Iris pigment epithelial cell (primary cell): ENCODE results near the gene SLC15A5.

Source experiments
- DNase-seq: peaks from one replicate; pipeline ENCODE4 v3.0.0-alpha.2; 2011; ENCODE audit warnings: low read depth

Gene SLC15A5

GRCh38 chr12:16174282-16174681, 103.2 kb downstream of the SLC15A5 start:
- no peak for DNase-seq

- DNase-seq: no peak
Observed at GRCh38 chr12:16171348-16171747, 106.1 kb downstream of the SLC15A5 start.

GRCh38 chr12:16168078-16168477, 109.4 kb downstream of the SLC15A5 start:
- DNase-seq: no peak

GRCh38 chr12:16166563-16167470, 110.7 kb downstream of the SLC15A5 start:
- DNase-seq: no peak

- DNase-seq: peak; percentile 67
Observed at GRCh38 chr12:16165506-16165905, 112.0 kb downstream of the SLC15A5 start.

- peak; percentile 11 for DNase-seq
Observed at GRCh38 chr12:16163901-16164300, 113.6 kb downstream of the SLC15A5 start.

- no peak for DNase-seq
Observed at GRCh38 chr12:16163146-16163545, 114.3 kb downstream of the SLC15A5 start.

GRCh38 chr12:16159571-16159970, 117.9 kb downstream of the SLC15A5 start:
- no peak for DNase-seq

- no peak for DNase-seq
Observed at GRCh38 chr12:16158050-16158449, 119.4 kb downstream of the SLC15A5 start.

- DNase-seq: peak; percentile 10
Observed at GRCh38 chr12:16155938-16156337, 121.5 kb downstream of the SLC15A5 start.

GRCh38 chr12:16154990-16155389, 122.5 kb downstream of the SLC15A5 start:
- no peak for DNase-seq

- DNase-seq: no peak
Observed at GRCh38 chr12:16152885-16153673, 124.4 kb downstream of the SLC15A5 start.

GRCh38 chr12:16150276-16150675, 127.2 kb downstream of the SLC15A5 start:
- DNase-seq: no peak

- no peak for DNase-seq
Observed at GRCh38 chr12:16148938-16149337, 128.5 kb downstream of the SLC15A5 start.
